NCI-H2107 (cell line): Measurements from ENCODE around the gene MAPK14.
"Not testable (repeated sequence)": the region's sequence is repeated elsewhere in the genome, so short reads cannot be mapped to it uniquely, and the experiment has no call there.

Source experiments
- DNase-seq: peaks from one replicate; lab custom pipeline; 2025; lab: John Stamatoyannopoulos, UW

Gene MAPK14

DNA sequence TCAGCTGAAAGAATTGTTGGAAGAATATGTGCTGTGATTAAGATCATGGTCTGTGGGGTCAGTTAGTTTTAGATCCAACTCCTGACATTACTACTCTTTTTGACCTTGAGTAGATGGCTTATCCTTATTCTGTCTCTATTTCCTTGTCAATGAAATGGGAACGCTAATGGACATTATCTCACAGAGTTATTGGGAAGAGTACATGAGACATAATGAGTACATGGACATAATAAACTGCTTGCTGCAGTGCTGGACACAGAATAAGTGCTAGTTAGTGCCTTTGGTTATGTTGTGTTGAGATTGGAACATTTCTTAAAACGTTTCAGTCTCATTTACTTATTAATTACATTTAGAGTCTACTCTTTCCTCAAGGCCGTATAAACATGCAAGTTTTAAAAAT lies 42.6 kb downstream of the MAPK14 start:
- no peak for DNase-seq

DNA sequence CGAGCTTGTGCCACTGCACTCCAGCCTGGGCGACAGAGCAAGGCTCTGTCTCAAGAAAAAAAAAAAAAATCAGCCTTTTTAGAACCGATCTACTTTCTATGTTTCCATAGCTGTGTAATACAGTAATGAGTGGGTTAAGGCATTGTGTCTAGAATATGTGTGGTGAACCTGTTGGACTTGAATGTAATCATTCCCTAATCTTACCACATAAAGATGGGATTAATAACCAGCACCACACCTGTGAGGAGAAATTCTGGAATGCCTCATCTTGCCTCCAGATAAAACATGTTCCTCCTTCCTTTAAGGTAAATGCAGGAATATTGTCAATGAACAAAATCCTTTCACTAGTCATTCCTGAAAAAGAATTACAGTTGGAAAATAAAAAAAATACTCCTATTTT lies 43.7 kb downstream of the MAPK14 start:
- no peak for DNase-seq

DNA sequence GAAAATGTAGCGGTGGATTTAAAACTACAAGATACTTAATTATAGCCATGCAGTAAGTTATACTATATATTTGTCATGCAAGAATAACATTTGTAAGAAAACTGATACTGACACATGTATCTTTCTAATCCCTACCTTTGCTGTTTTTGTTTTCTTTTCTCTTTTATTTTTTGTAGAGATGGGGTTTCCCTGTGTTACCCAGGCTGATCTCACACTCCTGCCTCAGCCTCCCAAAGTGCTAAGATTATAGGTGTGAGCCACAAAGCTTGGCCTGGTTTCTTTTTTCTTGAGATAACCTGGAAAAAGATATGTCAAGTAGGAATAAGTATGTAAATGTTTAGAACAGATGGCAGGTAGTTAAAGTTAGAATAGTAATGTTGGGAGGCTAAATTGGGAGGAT lies 44.1 kb downstream of the MAPK14 start:
- no peak for DNase-seq

DNA sequence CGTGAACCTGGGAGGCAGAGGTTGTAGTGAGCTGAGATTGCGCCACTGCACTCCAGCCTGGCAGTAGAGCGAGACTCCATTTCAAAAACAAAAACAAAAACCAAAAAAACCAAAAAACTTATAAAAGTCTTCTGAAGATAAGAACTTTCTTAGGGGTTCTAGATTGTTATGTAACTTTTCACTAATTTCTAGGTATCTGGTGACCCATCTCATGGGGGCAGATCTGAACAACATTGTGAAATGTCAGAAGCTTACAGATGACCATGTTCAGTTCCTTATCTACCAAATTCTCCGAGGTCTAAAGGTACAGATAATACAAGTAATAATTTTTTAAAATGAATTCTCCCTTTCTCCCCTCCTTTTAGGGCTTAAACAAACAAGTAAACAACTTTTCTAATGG lies 45.1 kb downstream of the MAPK14 start:
- no peak for DNase-seq

DNA sequence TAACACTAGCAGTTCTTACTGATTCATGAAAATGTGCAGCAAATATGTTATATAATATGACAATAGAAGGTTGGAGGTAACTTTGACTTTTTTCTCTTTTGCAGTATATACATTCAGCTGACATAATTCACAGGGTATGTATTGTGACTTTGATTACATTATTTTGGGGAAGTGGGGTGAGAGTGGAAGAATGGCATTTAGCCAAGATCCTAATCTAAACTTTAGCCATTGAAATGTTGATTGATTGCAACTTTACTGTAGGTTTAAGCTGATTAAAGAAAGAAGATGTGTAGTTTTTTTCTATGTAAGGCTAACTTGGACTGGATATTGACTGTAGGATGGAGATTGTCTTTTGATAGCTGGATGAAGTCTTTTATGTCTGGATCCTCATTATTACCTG lies 46.0 kb downstream of the MAPK14 start:
- DNase-seq, result no peak

DNA sequence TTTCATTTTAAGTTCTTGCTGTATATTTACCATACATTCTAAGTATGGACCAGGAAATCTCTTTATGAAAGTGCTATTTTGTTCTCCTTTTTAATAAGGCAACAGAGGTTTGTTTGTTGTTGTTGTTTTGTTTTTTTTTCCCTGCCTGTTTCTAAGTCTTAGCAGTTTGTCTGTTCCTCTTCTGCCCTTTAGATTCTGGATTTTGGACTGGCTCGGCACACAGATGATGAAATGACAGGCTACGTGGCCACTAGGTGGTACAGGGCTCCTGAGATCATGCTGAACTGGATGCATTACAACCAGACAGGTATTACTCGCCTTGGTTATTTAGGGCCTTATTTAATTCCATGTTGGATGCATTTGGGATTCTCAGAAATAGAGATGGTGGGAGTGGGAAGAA lies 48.0 kb downstream of the MAPK14 start:
- no peak for DNase-seq

DNA sequence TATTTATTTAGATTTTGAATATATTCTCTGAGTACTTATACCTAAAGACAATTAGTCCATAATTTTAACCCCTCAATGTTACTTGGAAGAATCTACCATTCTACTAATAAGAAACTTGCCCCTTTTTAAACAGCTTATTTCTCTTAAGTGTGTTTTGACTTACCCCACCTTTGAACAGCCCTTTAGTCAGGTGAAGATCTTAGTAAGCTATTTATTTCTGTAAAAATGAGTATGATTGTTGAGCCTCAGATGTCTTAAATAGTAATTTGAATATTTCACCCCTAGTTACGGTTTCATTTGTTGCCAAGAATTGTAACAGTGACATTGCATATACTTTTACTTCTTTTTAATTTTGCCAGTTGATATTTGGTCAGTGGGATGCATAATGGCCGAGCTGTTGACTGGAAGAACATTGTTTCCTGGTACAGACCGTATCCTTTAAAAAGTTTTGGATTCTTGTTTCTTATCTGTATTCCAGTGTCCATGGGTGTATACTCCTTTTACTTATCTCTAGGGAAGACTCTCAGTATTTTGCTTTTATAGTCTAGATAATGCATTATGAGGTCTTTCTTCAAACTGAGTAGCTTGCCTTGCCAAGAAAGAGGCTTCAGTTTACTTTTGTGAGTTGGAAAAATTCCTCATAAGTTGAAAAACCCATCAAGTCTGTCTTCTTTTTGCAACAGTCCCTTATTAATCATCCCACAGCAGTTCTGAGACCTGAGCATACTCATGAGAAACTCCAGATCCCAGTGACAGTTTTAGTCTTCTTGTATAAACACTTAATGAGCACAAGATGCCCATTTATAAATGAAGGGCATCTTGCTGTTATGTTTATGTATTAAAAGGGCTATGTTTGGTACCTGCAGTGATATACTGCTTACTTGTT lies 48.8 kb downstream of the MAPK14 start:
- DNase-seq, result no peak

DNA sequence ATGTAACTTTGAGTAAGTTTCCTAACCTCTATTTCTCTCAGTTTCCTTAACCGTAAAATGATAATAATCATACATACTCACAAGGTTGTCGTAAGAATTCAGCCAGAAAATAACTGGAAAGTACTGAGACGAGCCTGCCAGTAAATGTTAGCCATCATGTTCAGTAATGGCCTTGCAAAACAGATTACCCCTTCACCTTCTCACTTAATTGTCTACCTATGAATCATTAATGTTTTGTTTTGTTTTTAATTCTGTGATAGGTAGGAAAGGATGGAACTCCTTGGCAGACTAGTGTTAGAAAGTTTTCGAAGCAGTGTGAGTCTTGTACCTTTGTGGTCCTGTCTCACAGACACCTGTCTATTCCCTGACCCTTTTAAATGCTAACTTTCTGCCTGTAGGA lies 50.6 kb downstream of the MAPK14 start:
- no peak for DNase-seq

DNA sequence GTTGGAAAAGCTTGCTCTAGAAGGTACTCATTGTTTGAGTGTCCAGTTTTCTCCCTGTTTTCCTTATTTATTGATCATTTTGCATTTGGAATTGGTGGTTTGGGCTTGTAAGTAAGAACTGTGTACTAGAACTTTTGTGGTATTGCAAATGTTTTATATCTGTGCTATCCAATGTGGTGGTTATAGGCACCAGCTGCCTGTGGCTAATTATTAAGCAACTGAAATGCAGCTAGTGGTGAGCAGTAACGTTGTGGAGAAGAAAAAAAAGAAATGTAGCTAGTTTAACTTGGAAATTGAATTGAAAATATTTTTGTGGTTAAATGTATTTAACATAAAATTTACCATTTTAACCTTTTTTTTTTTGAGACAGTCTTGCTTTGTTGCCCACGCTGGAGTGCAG lies 52.0 kb downstream of the MAPK14 start:
- no peak for DNase-seq

DNA sequence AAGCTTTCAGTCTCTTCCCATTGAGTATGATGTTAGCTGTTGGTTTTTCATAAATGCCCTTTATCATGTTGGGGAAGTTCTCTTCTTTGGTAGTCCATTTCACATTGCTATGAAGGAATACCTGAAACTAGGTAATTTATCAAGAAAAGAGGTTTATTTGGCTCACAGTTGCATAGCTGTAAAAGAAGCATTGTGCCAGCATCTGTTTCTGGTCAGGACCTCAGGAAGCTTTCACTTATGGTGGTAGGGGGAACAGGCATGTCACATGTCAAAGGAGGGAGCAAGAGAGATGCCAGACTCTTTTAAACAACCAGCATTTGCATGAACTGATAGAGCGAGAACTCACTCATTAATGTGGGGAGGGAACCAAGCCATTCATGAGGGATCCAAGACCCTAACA lies 54.7 kb downstream of the MAPK14 start:
- DNase-seq, result no peak

DNA sequence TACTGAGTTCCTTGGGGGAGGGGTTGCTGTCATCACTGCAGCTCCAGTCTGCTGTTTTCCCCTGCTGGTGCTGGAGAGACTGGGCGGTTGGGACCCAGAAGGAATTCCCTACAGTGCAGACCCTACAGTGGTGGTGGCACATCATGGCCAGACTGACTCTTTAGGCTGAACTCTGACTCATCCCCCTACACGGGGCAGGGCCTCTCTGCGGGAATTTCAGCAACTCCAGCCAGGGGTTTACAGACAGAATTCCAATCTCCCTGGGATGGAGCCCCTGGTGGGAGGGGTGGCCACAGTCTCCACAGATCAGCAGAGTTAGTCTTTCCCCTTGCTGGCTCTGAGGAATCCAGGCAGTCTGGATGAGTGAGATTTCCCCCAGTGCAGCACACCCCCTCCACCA lies 55.8 kb downstream of the MAPK14 start:
- no peak for DNase-seq

DNA sequence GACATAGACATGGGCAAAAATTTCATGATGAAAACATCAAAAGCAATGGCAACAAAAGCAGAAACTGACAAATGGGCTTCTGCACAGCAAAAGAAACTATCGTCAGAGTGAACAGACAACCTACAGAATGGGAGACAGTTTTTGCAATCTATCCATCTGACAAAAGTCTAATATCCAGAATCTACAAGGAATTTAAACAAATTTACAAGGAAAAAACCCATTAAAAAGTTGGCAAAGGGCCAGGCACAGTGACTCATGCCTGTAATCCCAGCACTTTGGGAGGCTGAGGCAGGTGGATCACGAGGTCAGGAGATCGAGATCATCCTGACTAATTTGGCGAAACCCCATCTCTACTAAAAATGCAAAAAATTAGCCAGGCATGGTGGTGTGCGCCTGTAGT lies 60.6 kb downstream of the MAPK14 start:
- not testable (repeated sequence) for DNase-seq

DNA sequence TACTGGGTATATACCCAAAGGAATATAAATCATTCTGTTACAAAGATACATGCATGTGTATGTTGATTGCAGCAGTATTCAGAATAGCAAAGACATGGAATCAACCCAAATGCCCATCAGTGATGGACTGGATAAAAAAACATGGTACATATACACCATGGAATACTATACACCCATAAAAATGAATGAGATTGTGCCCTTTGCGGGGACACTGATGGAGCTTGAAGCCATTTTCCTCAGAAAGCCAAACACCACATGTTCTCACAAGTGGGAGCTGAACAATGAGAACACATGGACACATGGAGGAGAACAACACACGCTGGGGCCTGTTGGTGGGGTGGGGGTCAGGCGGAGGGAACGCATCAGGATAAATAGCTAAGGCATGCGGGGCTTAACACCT lies 61.4 kb downstream of the MAPK14 start:
- no peak for DNase-seq

DNA sequence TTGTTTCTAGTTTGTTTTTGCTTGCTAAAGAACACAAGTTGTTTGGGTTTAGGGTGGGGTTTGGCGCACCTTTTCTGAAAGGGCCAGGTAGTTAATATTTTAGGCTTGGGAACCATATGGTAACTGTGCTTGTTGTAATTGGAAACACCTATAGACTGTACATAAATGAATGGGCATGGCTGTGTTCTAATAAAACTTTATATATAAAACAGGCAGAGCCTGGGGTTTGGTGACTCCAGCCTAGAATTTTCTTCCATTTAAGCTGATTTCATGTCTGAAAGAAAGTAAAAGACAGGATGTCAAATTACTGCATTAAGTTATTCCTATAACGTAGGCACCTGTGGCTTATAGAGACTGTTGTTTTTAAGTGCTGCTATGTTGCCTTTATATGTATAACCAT lies 66.6 kb downstream of the MAPK14 start:
- no peak for DNase-seq

DNA sequence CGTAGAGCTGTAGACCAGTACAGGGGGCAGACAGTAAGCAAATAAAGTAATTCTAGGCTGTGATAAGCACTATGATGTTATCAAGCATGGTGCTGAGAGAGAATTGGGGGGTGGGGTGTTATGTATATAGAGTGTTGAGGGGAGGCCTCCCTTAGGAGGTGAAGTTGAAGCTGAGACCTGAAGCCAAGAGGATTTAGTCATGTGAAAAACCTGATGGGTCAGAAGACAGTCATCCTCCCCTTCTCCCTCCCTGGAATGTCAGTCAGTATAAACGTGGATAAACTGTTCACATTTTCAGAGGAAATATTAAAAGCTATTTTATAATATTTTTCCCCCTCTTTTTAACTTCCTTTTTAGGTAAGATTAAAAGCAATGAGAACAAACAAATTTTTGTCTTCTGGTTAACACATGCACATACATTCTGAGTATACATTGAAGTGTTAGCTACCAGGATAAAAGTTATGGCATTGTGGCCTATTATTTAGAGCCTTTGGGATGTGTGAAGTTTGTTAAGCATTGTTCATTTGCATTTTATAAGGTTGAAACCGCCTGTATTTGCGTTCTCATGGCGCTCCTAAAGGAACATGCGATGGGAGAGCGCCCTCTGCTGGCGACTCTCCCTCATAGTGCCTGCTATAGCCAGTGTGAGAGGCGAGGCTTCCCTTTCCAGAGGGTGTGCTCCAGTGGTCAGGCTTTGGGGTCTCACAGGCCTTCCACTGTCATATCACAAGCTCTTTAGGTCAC lies 67.3 kb downstream of the MAPK14 start:
- no peak for DNase-seq

DNA sequence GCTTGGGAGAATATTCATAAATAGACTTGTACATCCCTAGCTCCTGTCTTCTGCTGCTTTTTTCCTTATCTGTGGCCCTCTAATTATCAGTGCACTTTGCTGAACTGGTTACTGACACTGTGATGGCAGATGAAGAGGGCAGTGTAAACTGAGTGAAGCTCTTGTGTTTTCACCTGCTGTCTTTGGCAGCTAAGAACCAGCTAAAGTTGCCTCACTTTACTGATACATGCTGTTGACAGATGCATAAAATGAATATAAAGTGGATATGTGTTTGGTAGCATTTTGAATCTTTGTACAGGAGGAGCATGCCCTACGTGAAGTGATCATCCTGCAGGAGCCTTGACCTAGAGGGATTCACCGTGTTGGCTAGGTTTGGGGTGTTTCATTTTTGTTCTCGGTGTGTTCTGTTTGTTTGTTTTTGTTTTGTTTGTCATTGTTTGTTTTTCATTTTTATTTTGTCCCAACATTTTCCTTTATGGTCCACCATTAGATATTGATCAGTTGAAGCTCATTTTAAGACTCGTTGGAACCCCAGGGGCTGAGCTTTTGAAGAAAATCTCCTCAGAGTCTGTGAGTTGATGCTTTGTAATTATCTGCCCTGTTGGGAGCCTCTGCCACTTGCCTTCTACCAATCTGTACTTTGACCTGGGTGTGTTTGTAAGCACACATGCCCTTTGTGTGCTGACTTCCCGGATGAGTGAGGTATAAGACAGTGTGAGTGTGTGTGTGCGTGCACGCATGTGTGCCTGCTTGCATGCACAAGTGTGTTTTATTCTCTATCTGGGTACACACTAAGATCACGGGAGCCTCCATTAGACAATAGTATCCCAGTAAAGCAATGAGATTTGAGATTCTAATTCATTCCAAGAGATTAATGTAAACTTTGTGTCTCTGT lies 68.1 kb downstream of the MAPK14 start:
- no peak for DNase-seq

DNA sequence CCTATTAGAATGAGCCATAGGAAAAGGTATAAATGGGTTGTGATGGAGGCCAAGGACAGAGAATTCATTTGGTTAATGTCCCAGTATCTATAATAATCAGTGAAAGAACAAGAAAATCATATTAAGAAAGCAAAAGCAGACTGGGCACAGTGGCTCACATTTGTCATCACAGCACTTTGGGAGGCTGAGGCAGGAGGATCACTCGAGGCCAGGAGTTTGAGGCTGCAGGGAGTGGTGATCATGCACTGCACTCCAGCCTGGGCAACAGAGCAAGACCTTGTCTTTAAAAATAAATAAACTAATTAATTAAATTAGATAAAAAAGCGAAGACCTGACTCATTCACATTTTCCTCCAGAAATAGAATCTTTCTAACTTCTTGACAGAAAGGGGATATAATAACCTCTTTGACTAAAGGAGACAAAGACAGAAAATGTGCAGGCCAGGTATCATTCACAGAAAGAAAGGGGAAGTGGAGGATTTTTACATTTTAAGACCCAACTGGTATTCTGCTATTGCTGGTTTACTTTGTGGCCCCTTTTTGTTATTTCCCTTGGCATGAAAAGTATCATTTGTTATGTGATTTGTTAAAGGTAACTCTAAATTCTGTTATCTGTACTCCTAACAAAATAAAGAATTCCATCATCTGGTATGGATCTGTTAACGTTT lies 70.8 kb downstream of the MAPK14 start:
- DNase-seq, result no peak

DNA sequence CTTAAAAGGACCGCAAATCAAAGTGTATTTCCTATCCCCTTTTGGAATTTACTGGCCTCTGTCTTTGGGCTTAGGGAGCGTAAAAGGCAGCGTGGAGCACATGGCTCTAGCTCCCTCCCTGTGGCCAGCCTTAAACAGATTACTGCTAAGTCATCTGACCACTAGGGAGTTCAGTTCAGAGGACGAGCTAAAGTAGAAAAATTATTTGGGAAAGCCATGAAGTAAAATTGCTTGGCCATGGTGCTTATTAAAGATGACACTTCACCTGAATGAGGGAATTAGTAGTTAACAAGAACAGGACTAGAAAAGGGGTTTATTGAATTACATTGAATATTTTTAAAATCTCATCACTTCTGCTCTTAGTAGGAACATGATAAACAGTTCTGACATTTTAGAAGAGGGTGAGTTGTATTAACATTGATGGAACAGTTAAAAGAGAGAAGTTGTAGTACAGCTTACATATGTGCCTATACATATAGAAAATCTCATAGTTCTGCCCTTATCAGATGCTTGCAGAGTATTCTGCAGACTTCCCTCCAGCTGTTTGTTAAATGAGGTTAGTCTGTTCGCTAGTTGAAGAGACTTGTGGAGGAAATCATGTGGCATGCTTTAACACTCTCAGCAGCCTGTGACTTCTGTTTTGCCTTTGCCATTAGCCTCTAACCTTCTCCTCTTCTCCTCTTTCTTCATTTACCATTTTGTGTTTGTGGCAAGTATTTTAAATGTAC lies 71.5 kb downstream of the MAPK14 start:
- no peak for DNase-seq

DNA sequence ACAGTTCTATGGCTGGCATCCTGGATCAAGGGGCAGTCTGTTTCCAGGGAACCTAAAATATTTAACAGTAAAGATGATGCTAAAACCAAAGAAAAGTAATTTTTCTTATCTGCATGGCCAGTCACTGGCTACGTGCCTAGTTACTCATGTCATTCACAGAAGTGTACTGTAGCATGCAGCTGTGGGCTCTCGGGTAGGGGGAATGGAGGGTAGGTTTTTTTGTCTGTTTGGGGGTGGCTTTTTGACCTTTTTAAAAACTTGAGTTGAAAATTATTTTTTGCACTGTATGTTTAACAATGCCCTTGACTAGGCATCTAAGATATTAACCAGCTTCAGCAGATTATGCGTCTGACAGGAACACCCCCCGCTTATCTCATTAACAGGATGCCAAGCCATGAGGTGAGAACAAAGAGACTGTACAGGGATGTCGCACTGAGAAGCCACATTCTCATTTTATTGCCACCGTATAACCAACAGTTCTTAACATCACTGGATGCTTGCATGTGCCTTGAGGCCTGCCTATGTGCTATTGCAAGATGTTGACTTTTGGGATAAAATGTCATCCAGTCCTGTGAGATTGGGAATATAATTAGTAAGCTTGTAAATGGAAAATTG lies 72.4 kb downstream of the MAPK14 start:
- no peak for DNase-seq

DNA sequence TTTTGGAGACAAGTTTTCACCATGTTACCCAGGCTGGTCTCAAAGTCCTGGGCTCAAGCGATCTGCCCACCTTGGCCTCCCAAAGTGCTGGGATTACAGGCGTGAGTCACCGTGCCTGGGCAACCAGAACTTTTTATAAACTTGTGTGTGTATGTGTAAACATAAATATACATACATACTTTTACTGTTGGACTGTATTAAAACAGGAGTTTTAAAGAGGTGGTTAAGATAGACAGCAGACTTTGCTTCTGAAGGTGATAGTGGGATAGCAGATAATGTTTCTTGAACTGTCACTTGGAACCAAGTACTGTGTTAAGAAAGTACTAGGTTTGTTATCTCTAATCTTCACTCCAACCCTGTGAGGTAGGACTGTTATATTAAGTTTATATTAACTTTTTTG lies 74.1 kb downstream of the MAPK14 start:
- no peak for DNase-seq

DNA sequence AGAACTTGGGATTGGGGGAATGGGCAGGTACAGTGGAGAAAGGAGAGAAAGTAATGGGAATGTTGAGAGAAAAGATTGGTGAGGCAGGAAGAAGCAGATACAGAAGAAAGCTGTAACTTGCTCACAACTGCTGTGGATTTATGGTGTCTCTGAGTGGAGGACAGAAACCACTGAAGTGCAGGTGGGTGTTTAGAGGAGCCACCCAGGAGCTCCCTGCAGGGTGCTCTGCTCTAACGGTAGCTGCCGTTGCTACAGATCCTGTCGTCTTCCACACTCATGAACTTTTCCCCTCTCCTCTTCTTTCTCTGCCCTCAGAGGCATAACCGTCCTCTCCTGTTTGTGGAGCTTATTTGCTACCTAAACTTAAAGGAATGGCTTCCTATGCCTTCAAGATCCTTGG lies 75.2 kb downstream of the MAPK14 start:
- DNase-seq, result no peak
